ENCODE measurements around the gene PRR7. TPM values are rescaled to one million over a fixed set of nuclear protein-coding genes. Genes with fewer than 3 reads are reported as not detected.

PRR7 gene
- total and polyA plus RNA-seq, 9 donors = 0.51 to 11.4 (median 2.0) TPM; not detected in 1

- H3K9me3 ChIP-seq = no peaks in the 10 kb centered on the region
- no peak overlapping the region for H3K4me3 ChIP-seq
- TF ChIP-seq POLR2A (IDR thresholded peaks at IDR 0.05) (no peak), EP300 (IDR thresholded peaks at IDR 0.05) (no peak), CTCF (IDR thresholded peaks at IDR 0.05) (no peak)
- no peaks in the 10 kb centered on the region for H3K27me3 ChIP-seq
- peaks cover 30% of the 10 kb centered on the region for H3K4me1 ChIP-seq (ENCODE audit: insufficient read depth)
- intact Hi-C loops (cut with DNase I) = no loop called here
- DNase-seq = no peak
- H3K36me3 ChIP-seq = no peaks in the 10 kb centered on the region
- 19 to 27% (median 22%) methylated on average over 4 of the region's 4 CpGs for WGBS, 3 donors
- peak overlapping the region in 1 of 2 donors; percentile 56 for H3K27ac ChIP-seq
Observed at GRCh38 chr5:177474846-177475562, 28.4 kb downstream of the PRR7 start.

GRCh38 chr5:177475563-177476427 lies 29.2 kb downstream of the PRR7 start:
- 29 to 38% (median 32%) methylated on average over 11 of the region's 11 CpGs for WGBS, 3 donors
- TF ChIP-seq POLR2A (IDR thresholded peaks at IDR 0.05) = no peak
- TF ChIP-seq EP300 (IDR thresholded peaks at IDR 0.05) = no peak
- no peak for TF ChIP-seq CTCF (IDR thresholded peaks at IDR 0.05)
- Histone ChIP-seq H3K27me3 (no peaks in the 10 kb centered on the region), H3K4me3 (no peak overlapping the region), H3K9me3 (no peaks in the 10 kb centered on the region), H3K4me1 (ENCODE audit: insufficient read depth) (peaks cover 30% of the 10 kb centered on the region), H3K27ac (peak overlapping the region in 1 of 2 donors; percentile 30), H3K36me3 (no peaks in the 10 kb centered on the region)
- no peak for DNase-seq
- intact Hi-C loops (cut with DNase I) = no loop called here

GRCh38 chr5:177476531-177477233 lies 30.1 kb downstream of the PRR7 start:
- Histone ChIP-seq H3K4me1 (ENCODE audit: insufficient read depth) (peaks cover 28% of the 10 kb centered on the region), H3K27me3 (no peaks in the 10 kb centered on the region), H3K36me3 (no peaks in the 10 kb centered on the region), H3K9me3 (no peaks in the 10 kb centered on the region), H3K27ac (peak overlapping the region in 1 of 2 donors; percentile 30), H3K4me3 (no peak overlapping the region)
- TF ChIP-seq EP300 (IDR thresholded peaks at IDR 0.05) = no peak
- no peak for TF ChIP-seq CTCF (IDR thresholded peaks at IDR 0.05)
- no peak for TF ChIP-seq POLR2A (IDR thresholded peaks at IDR 0.05)
- intact Hi-C loops (cut with DNase I) = no loop called here
- DNase-seq = peak in 1 of 5 donors; percentile 59
- WGBS, 3 donors = 68 to 71% (median 71%) methylated on average over 18 of the region's 18 CpGs

GRCh38 chr5:177477701-177478477 lies 31.3 kb downstream of the PRR7 start:
- H3K27me3 ChIP-seq = no peaks in the 10 kb centered on the region
- TF ChIP-seq EP300 (IDR thresholded peaks at IDR 0.05) = no peak
- TF ChIP-seq POLR2A (IDR thresholded peaks at IDR 0.05) = no peak
- TF ChIP-seq CTCF (IDR thresholded peaks at IDR 0.05) = no peak
- intact Hi-C loops (cut with DNase I) = no loop called here
- H3K9me3 ChIP-seq = no peaks in the 10 kb centered on the region
- no peaks in the 10 kb centered on the region for H3K36me3 ChIP-seq
- peaks cover 20% of the 10 kb centered on the region for H3K4me1 ChIP-seq (ENCODE audit: insufficient read depth)
- peak overlapping the region; percentile 3 to 36 for H3K27ac ChIP-seq
- no peak for DNase-seq
- 90 to 94% (median 92%) methylated on average over 10 to 13 of the region's 13 CpGs for WGBS, 3 donors
- H3K4me3 ChIP-seq = no peak overlapping the region
